HG03025 (cell line): ENCODE results near the gene APMAP.

Experiments
- ATAC-seq: cut with Tn5 transposase; IDR thresholded peaks from one replicate; pipeline ENCODE4 v1.9.1; 2021; ENCODE audit warnings: mild to moderate bottlenecking, moderate library complexity; ENCODE audit not compliant: unreplicated experiment, low FRiP score

APMAP gene

DNA sequence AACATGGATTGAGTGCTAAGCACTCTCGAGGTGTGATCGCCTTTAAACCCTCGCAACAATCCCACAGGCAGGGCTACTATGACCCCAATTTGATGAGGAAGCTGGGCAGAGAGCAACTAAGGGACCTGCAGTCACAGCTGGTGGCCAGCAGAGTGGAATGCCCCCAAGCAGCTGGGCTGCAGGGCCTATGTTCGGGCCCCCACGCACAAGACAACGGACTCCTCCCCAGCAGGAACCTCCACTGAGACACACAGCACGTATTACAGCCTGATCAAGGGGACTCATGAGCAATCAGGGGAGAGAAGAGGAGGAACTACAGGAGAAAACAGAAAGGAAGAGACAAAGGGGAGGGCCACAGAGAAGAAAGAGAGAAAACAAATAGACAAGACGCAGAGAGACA is 21.8 kb downstream of the APMAP start:
- ATAC-seq, result no peak

DNA sequence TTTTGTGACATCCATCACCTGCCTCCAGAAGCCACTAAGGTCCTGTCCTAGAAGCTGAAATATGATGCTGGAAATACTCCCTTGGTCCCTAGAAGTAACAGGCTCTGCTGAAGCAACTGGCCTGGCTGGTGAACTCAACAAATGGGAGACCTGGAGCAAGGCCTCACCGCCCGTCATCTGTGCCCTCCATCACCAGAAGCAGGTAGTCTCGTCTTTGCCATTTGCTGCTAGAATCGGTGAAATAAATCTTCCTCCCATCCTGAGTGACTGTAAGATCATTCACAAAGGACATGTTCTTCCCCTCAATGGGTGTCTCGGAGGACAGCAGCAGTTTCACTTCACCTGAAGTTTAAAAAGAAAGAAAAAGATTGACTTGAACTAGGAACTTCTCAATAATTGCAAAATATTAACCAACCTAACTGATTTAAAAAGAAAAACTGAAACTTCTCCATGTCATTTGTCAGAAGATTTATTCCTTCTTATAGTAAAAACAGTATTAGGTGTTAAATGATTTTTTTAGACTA is 22.5 kb downstream of the APMAP start:
- no peak for ATAC-seq

DNA sequence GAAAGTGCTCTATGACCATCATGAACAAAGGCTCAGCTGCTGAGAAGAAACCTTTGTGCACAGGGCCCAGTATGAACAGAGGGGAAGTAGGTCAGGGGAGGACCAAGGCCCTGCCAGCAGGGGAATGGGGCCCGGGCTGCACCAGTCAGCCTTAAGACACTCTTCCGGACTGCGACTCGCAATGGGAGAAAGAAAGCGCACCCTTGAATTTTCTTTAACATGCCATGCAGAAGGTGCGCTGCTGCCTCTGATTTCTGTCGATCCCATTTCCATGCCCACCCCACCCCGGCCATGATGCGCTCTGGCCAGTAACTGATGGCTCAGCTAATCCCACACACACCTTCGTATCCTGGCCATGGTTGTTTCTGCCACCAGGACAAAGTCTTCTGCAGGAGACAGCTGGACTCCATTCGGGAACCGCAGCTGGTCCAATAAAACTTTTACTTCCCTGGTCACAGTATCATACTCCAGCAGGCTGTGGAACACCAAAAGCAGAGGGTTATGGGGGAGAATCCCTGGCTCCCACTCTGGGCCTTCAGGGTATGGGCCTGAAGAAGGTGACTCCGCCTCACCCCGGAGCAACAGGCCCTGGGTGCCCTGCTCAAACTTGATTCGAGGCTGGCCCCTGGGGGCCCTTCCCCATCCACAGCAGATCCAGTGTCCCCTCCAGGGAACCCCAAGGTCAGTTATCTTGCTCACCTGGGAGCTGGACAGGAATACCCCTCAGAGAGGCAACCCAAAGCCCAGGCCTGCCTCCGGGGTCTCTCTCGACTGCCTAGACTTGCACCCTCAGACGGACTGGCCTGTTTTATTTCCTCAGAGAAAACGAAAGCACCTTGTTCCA is 23.1 kb downstream of the APMAP start:
- ATAC-seq, result no peak

DNA sequence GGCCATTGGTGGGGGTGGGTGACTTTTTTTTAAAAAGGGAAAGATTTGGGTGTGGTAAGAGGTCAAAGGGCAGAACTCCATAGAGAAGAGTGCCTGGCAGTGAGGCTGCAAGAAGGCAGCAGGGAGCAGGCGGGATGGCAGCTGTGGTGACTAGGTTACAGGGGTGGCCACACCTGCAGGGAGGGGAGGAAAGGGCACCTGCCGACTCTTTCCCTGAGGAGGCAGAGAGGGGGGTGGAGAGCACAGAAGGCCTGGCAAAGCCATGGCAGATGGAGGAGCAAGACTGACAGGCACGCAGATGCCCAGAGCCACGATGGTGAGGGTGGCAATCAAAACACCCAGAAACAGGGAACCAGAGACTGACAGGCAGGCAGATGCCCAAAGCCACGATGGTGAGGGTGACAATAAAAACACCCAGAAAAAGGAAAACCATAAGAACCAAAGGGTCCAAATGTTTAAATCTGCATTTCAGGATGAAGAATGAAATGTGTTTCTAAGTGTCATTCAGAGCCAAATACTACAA is 24.2 kb downstream of the APMAP start:
- no peak for ATAC-seq

DNA sequence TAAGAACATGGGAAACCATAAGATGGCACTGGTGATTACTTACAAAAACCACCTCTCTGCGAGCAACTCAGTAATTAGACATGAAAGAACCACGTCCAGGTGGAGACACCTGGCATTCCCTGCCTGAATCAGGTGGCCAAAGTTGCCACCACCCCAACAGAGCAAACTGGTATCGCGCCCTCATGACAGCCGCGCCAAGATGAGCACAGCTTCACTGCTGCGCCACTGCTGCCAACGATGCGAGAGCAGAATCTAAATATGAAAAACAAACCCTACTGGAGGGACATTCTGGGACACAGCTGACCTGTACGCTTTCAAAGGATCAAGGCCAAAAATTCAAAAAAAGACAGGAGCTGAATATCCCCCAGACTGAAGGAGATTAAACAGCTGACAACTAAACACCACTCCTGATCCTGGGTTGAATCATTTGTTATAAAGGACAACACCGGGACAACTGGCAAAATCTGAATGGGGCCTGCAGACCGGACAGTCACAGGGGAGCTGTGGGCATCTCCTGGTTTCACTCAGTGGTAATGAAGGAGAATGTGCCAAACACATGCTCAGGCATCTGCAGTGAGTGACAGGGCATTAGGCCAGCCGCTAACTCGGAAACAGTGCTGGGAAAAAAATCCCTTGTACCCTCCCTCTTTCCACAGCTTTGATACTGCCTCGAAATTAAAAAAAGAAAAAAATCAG is 26.1 kb downstream of the APMAP start:
- no peak for ATAC-seq

DNA sequence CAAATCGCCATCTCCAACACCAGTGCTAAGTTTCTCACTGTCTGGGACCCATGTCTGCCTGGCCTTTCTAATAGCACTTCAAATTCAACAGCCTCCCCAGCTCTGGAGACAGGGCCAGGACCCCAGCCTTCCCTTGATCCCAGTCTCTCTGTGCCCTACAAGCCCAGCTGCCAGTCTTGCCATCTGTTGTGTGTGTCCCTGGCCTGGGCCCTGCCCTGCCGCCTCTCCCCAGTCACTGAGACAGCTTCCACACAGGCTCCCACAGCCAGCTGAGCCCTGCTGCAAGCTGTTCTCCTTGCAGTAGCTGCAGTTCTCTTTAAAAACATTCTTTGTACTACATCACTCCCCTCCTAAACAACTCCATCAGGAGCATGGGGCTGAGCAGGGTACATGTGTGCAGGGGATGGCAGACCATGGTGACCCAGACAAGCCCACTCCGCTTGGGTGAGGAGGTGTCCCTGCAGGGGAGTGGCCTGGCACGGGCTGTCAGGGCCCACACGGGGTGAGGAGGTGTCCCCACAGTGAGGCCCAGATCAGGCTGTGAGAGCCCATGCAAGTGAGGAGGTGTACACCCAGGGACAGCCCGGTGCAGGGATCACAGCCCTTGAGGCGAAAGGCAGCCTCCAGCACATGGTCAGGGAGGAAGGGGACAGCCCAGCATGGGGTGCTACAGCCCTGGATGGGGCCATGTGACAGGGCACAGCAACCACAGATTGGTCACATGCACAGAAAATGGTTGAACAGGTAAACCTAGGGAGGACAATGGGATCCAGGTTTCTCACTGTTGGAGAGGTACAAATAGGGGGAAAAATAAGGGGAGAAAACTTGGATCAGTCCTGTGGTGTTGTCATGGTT is 27.3 kb downstream of the APMAP start:
- no peak for ATAC-seq

DNA sequence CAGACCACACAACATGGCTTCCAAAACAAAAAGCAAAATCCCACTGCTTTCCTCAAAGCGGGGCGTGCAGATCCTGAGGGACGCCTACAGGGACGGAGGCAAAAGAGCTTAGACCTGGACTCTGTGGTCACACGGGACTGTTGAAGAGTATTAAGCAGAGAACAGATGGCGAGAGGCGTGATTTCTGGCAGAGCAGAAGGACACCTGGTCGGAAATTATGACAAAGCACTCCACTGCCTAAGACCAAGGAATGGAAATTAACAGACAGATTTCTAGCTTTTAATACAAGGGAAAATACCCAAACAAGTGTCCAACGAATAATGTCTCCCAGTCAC is 28.1 kb downstream of the APMAP start:
- ATAC-seq, result no peak

DNA sequence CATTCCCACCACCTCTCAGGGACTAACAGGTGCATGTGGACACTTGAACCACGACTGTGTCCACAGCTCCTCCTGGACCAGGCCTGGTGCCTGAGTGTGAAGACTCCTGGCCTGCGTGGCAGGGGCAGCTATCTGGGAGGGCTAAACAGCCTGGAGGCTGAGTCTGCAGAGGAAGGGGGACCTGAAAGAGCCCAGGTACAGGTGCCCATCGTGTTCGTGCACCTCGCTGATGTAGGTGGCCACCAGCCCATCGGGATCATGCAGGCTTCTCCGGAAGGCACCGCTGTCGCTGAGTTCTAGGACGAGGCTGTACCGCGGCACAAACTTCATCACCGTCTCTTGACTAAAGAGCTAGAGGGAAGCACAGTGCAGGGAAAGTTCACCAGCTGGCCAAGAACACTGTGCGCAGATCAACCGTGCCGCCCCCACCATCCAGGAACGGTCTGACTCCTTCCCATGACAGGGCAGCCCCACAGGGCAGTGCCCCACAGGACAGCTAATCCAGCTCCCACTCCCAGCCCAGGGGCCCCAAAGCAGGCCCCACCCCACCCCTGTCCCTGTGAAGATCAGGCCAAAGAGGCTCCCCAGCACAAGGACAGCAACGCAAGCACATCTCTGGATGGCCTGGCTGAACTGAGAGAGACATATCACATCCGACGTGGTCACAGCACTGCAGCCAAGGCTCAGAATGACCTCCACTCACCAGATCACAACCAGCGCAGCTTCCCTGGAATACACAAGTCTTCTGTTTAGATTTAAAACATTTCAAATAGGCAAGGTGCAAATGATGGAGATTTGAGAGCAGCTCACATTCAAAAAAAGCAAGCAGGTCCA is 28.7 kb downstream of the APMAP start:
- no peak for ATAC-seq

DNA sequence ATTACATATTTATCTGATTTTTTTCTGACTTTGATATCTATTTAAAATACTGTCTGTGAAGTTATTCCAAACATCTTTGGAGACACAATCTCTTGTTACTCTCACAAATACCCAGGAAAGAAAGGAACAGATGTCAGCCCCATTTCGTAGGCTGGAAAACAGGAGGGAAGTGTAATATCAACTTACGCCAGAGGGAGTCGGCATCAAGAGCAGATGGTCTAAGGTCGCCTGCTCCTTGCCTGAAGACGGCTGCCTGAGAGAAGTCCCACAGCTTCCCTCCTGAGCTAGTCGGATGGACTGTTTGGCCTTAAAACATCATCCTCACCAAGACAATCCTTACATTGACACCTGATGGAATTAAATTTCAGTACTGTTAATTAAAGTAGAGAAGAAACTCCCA is 30.0 kb downstream of the APMAP start:
- no peak for ATAC-seq

DNA sequence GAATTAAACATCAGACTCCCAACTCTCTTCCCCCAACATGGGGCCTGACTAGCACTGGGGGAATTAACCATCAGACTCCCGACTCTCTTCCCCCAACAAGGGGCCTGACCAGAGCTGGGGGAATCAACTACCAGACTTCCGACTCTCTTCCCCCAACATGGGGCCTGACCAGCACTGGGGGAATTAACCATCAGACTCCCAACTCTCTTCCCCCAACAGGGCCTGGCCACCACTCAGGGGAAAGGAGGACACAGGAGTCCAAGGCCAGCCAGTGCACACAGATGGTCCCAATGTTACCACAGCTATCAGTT is 30.4 kb downstream of the APMAP start:
- ATAC-seq, result no peak

DNA sequence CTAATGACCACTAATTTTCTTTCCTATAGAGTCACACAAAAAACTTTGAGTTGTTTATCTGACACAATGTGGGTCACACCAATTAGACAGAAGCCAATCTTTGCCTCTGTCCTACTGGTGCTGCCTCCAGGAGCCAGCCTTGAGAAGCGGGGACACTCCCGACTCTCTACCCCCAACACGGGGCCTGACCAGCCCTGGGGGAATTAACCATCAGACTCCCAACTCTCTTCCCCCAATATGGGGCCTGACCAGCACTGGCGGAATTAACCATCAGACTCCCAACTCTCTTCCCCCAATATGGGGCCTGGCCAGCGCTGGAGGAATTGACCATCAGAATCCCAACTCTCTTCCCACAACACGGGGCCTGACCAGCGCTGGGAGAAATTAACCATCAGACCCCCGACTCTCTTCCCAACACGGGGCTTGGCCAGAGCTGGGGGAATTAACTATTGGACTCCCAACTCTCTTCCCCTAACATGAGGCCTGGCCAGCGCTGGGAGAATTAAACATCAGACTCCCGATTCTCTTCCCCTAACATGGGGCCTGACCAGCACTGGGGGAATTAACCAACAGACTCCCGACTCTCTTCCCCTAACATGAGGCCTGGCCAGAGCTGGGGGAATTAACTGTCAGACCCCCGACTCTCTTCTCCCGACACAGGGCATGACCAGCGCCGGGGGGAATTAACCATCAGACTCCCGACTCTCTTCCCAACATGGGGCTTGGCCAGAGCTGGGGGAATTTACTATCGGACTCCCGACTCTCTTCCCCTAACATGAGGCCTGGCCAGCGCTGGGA is 31.0 kb downstream of the APMAP start:
- no peak for ATAC-seq

DNA sequence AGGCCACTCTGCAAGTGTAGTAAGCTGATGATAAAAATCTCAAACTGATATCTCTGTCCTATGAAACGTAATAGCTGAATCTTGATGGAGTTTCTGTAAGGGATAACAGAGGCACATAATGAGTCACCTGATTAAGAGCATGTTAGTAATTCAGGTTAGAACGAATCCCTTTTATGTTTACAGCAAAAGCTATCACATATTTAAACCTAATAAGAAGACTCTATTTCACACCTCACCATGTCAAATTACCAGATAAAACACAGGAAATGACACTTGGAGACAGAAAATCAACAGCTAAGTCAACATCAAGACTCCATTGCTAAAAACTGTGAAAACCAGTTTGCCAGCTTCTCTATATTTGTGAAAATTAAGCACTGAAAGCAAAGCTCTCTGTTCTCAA is 31.7 kb downstream of the APMAP start:
- no peak for ATAC-seq

DNA sequence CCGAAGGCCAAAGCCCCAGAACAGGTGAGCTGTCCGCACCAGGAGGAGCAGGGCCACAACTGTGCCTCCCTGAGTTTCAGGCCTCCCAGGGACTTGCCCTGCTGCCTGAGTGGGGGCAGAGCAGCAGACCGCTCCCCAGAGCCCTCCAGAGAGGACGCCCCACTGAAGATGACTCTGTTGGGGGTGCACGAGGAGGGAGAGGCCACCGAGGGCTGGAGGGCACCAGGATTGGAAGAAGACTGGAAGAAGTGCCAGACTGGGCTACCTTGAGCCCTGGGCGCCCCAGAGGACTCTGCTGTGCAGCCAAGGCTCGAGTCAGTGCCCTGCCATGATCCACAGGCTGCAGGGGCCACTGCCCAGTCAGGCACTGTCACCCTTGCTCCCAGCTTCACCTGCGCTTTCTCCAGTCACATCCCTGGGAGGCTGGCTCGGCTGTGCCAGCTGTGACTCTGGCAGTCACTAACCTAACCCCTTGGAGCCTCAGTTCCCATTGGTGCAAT is 32.2 kb downstream of the APMAP start:
- ATAC-seq, result no peak

DNA sequence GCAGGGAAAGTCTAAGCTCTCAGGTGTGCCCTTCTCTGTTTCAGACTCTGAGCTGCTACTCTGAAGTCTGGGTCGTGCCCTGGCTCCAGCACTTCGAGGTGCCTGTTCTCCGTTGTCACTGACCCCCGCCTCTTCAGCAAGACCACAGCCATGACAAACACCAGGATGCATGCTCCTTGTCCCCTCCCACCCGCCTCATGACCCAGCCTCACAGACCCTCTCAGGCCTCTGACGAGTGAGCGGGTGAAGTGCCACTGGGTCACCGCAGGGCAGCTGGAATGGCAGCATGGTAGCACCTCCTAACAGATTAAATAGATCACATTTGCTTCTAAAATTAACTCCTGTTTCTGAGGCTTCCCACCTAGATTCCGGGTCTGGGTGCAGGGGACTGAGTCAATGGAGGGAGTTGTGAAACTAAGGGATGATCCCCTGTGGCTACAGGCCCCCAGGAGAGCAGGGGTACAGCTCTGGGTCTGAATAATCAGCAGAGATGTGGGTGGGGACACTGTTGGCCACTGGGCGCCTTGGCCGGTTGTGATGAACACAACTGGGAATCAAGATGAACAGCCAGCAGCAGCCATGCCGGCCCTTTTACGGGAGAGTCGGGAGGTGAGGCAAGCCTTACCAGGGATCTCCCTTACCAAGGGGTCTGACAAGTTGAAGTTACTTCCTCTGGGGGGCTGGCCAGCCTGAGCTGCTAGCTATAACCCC is 32.8 kb downstream of the APMAP start:
- no peak for ATAC-seq

DNA sequence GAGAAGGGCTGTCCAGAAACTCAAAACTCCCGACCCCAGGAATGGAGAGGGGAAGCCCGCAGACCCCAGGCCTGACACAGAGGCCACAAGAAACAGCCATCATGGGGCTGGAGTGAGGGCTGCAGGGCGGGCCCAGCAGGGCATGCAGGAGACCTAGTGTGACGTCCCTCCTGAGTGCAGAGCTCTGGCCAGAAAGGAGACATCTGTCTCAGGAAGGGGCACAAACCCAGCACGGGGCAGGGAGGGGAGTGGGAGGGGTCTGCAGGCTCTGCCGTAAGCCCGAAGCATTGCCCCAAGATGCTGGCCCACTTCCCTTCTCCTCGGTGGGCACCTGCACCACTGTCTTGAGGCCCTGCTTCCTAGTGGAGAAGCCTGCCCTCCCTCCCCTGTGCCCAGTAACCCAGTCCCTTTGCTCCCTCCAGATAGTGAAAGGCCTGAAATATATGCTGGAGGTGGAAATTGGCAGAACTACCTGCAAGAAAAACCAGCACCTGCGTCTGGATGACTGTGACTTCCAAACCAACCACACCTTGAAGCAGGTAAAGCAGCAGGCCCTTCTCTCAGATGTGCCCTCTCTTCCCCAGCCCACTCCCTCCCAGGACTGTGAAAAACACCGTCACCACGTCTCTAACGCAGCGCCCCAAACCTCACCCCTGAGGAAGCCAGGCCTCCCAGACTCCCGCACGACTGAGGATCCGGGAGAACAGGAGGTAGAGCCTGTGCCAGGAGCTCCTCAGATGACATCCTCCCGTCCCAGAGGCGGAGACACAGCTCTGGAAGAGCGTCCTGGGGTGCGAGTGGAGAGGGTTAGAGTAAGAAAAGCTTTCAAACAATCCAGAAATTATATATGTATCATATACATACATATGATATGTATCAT is 33.8 kb downstream of the APMAP start:
- ATAC-seq, result no peak

DNA sequence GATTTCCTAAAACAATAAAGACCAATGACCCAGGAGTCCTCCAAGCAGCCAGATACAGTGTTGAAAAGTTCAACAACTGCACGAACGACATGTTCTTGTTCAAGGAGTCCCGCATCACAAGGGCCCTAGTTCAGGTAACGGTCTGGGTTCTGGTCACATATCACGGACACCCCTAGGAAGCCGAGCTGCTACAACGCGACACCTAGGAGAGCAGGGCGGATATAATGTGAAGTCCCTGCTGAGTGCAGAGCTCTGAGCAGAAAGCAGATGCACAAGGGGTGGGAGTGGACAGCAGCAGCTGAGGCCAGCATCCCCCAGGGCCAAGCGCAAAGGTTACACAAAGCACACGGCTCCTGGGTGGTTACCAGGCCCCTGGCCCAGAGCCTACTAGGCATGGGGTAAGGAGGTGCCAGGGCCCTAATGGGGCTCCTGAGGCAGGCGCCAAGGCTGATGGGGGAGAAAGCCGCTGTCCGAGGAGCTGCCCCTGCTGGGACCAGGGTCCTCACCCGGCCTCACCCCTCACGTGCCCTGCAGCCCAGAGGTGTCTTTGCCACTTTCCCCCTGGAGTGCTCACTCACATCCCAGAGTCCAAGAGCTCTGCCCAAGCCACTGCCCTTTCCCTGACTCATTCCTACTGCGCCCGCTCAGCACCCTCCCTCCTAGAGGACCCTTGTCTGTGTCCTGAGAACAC is 35.1 kb downstream of the APMAP start:
- no peak for ATAC-seq
